GM19395 (cell line): ENCODE results near the gene SLC6A19.
"Not testable (repeated sequence)": the region's sequence is repeated elsewhere in the genome, so short reads cannot be mapped to it uniquely, and the experiment has no call there.

Experiments
- ATAC-seq: cut with Tn5 transposase; IDR thresholded peaks from one replicate; pipeline ENCODE4 v1.9.1; 2021; ENCODE audit warnings: mild to moderate bottlenecking, moderate library complexity; ENCODE audit not compliant: unreplicated experiment

The SLC6A19 gene

GRCh38 chr5:1261643-1262042 lies 60.2 kb downstream of the SLC6A19 start:
- ATAC-seq, result no peak

- ATAC-seq, result no peak
Observed at GRCh38 chr5:1262381-1262780, 61.0 kb downstream of the SLC6A19 start.

GRCh38 chr5:1264211-1264610 lies 62.8 kb downstream of the SLC6A19 start:
- no peak for ATAC-seq

GRCh38 chr5:1265026-1265425 lies 63.6 kb downstream of the SLC6A19 start:
- no peak for ATAC-seq

GRCh38 chr5:1265461-1266455 lies 64.4 kb downstream of the SLC6A19 start:
- no peak for ATAC-seq

GRCh38 chr5:1266791-1267190 lies 65.4 kb downstream of the SLC6A19 start:
- no peak for ATAC-seq

- ATAC-seq, result not testable (repeated sequence)
Observed at GRCh38 chr5:1267464-1267863, 66.1 kb downstream of the SLC6A19 start.

DNA sequence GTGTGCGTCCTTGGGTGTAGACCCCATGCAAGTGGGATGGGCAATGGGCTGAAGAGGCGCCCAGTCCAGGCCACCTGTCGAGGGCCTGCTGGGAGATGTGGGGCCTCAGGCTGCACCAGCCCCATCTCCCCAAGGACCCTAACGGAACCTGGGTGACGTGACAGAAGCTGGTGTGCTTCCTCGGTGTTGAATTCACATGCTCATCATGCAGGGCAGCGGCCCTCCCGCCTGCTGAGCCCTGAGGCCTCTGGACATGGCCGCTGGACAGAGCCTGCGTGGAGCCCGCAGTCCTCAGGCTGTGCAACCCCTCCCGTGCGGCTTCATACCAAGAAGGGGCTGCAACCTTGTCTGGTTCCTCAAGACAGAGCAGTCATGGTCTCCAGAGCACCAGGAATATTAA lies 66.7 kb downstream of the SLC6A19 start:
- no peak for ATAC-seq

DNA sequence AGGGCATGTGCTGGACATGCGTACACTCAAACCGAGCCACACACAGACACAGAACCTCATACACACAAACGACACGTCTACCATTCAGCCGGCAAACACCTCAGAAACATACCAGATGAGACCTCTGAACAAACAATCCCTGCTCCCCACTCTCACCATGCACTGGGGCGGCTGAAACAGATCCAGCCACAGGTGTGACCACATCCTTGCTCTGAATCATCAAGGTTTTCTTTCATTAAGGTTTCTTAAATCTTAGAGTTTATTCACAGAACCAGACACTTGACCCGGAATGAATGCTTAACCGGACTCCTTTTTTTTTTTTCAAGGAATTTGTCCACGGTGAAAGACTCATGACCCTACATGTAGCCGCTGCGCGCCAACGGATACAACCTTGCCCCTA lies 67.3 kb downstream of the SLC6A19 start:
- no peak for ATAC-seq

- ATAC-seq, result no peak
Observed at GRCh38 chr5:1270426-1270825, 69.0 kb downstream of the SLC6A19 start.

- no peak for ATAC-seq
Observed at GRCh38 chr5:1270933-1271914, 69.8 kb downstream of the SLC6A19 start.

GRCh38 chr5:1272201-1272600 lies 70.8 kb downstream of the SLC6A19 start:
- no peak for ATAC-seq

GRCh38 chr5:1273745-1274144 lies 72.3 kb downstream of the SLC6A19 start:
- no peak for ATAC-seq

GRCh38 chr5:1274471-1274870 lies 73.1 kb downstream of the SLC6A19 start:
- ATAC-seq, result no peak
